Gastroesophageal sphincter (tissue), 4 donors: Measurements from ENCODE around the gene GNG10. TPM values are rescaled to one million over a fixed set of nuclear protein-coding genes. Genes with fewer than 3 reads are reported as not detected.

Experiments
- ATAC-seq: fragments of 150-250 bp; one replicate; pipeline ENCODE4 v1.9.1; 2016; ENCODE audit warnings: mild to moderate bottlenecking, moderate library complexity
- H3K27ac ChIP-seq, 4 donors: fragments of 200-600 bp; sonication (generic) in 3 of 4; 1 replicate in 3 of 4; 2 replicates in 1 of 4; pipeline ENCODE4 v1.5.1; 2016 to 2019
- H3K27me3 ChIP-seq: fragments of 200-600 bp; sonication (generic); one replicate; pipeline ENCODE4 v1.5.1; 2019
- H3K36me3 ChIP-seq, 2 donors: fragments of 200-600 bp; sonication (generic); one replicate each; pipeline ENCODE4 v1.5.1; 2019; ENCODE audit warnings: control low read depth in 1 of 2
- H3K4me1 ChIP-seq, 3 donors: fragments of 200-600 bp; sonication (generic); 1 replicate in 2 of 3; 2 replicates in 1 of 3; pipeline ENCODE4 v1.5.1; 2016 to 2019; ENCODE audit warnings: control low read depth in 2 of 3
- H3K4me3 ChIP-seq, 2 donors: fragments of 200-600 bp; sonication (generic); one replicate each; pipeline ENCODE4 v1.5.1; 2019; ENCODE audit warnings: mild to moderate bottlenecking in 1 of 2, moderate library complexity in 1 of 2
- H3K9me3 ChIP-seq, 3 donors: fragments of 200-600 bp; sonication (generic); one replicate each; pipeline ENCODE4 v1.5.1; 2017 to 2019; ENCODE audit warnings: control low read depth in 2 of 3
- CTCF ChIP-seq, 4 experiments: fragments of 200-600 bp in 2 of 4; fragments of 450-650 bp in 2 of 4; sonication (generic) in 1 of 4; IDR thresholded peaks; one replicate each; pipeline ENCODE4 v1.5.1; 2017 to 2019; ENCODE audit warnings: antibody characterized with exemption in 4 of 4, mild to moderate bottlenecking in 2 of 4, moderate library complexity in 2 of 4
- EP300 ChIP-seq: sonication (generic); formaldehyde crosslinking; IDR thresholded peaks from one replicate; pipeline ENCODE4 v1.6.1; 2017; ENCODE audit warnings: antibody characterized with exemption, mild to moderate bottlenecking
- POLR2A ChIP-seq, 2 donors: fragments of 450-650 bp; IDR thresholded peaks; one replicate each; pipeline ENCODE4 v1.6.1; 2017; ENCODE audit warnings: antibody characterized with exemption in 2 of 2, mild to moderate bottlenecking in 2 of 2, moderate library complexity in 1 of 2
- POLR2AphosphoS5 ChIP-seq: sonication (generic); formaldehyde crosslinking; IDR thresholded peaks from one replicate; pipeline ENCODE4 v1.6.1; 2017; ENCODE audit warnings: antibody characterized with exemption
- WGBS, 2 donors: methylation state at CpG; one replicate each; pipeline ENCODE4 v1.1.5; 2018; ENCODE audit warnings: low coverage in 1 of 2; 5-methylcytosine and 5-hydroxymethylcytosine counted together
- total RNA-seq, 4 donors: library from RNA; depleted of rRNA; stranded (reverse); fragments of >200 nt; gene quantifications; one replicate each; pipeline ENCODE4 v1.1.0, GENCODE V29; 2016

The GNG10 gene
- total RNA-seq, 4 donors from 2014 or later: 41.4 to 96.4 (median 82.0) TPM

- TF ChIP-seq EP300 (no peak), POLR2A (IDR thresholded peaks at IDR 0.05) (no peak), CTCF (IDR thresholded peaks at IDR 0.05) (no peak), POLR2AphosphoS5 (no peak)
- no peaks in the 10 kb centered on the region for H3K27me3 ChIP-seq
- peaks cover 9 to 32% (median 10%) of the 10 kb centered on the region in 3 donors for H3K4me1 ChIP-seq
- no peak for ATAC-seq
- 44 to 86% methylated on average over 1 of the region's 1 CpG for WGBS, 2 donors
- H3K36me3 ChIP-seq: no peaks in the 10 kb centered on the region
- H3K9me3 ChIP-seq: no peaks in the 10 kb centered on the region
- no peak overlapping the region for H3K27ac ChIP-seq
- no peak overlapping the region for H3K4me3 ChIP-seq
Observed at GRCh38 chr9:111634860-111635259, 26.5 kb upstream of the GNG10 start.

GRCh38 chr9:111637421-111637950 is 23.9 kb upstream of the GNG10 start:
- H3K27ac ChIP-seq: no peak overlapping the region

GRCh38 chr9:111644195-111644772 is 17.1 kb upstream of the GNG10 start:
- no peaks in the 10 kb centered on the region for H3K9me3 ChIP-seq
- WGBS, 2 donors: 84 to 90% methylated on average over 8 of the region's 8 CpGs
- peaks cover 0 to 25% of the 10 kb centered on the region in 2 donors for H3K36me3 ChIP-seq
- no peak for ATAC-seq
- no peak overlapping the region for H3K27ac ChIP-seq
- H3K4me1 ChIP-seq: no peaks in the 10 kb centered on the region
- H3K27me3 ChIP-seq: no peaks in the 10 kb centered on the region
- TF ChIP-seq POLR2A (IDR thresholded peaks at IDR 0.05): no peak
- TF ChIP-seq CTCF (IDR thresholded peaks at IDR 0.05): no peak
- no peak for TF ChIP-seq EP300
- TF ChIP-seq POLR2AphosphoS5: no peak
- H3K4me3 ChIP-seq: no peak overlapping the region

More at GRCh38 chr9:111637421-111637950, 23.9 kb upstream of the GNG10 start:
- Histone ChIP-seq H3K4me1 (peaks cover 4 to 18% (median 6%) of the 10 kb centered on the region in 3 donors), H3K4me3 (no peak overlapping the region), H3K36me3 (peaks cover 0 to 3% of the 10 kb centered on the region in 2 donors), H3K9me3 (no peaks in the 10 kb centered on the region), H3K27me3 (no peaks in the 10 kb centered on the region)
- 81 to 86% methylated on average over 3 to 6 of the region's 6 CpGs for WGBS, 2 donors
- ATAC-seq: no peak
- no peak for TF ChIP-seq EP300
- TF ChIP-seq CTCF (IDR thresholded peaks at IDR 0.05): no peak
- TF ChIP-seq POLR2A (IDR thresholded peaks at IDR 0.05): no peak
- TF ChIP-seq POLR2AphosphoS5: no peak

GRCh38 chr9:111645806-111646205 is 15.6 kb upstream of the GNG10 start:
- Histone ChIP-seq H3K9me3 (no peaks in the 10 kb centered on the region), H3K4me1 (no peaks in the 10 kb centered on the region), H3K36me3 (peaks cover 0 to 34% of the 10 kb centered on the region in 2 donors), H3K4me3 (no peak overlapping the region), H3K27ac (no peak overlapping the region), H3K27me3 (no peaks in the 10 kb centered on the region)
- 90 to 100% methylated on average over 1 of the region's 1 CpG for WGBS, 2 donors
- no peak for ATAC-seq
- no peak for TF ChIP-seq EP300
- TF ChIP-seq POLR2AphosphoS5: no peak
- no peak for TF ChIP-seq CTCF (IDR thresholded peaks at IDR 0.05)
- no peak for TF ChIP-seq POLR2A (IDR thresholded peaks at IDR 0.05)

- no peaks in the 10 kb centered on the region for H3K27me3 ChIP-seq
- no peak overlapping the region for H3K4me3 ChIP-seq
- no peak overlapping the region for H3K27ac ChIP-seq
- no peak for ATAC-seq
- 78 to 84% methylated on average over 2 of the region's 2 CpGs for WGBS, 2 donors
- no peak for TF ChIP-seq POLR2AphosphoS5
- no peak for TF ChIP-seq CTCF (IDR thresholded peaks at IDR 0.05)
- no peak for TF ChIP-seq EP300
- no peak for TF ChIP-seq POLR2A (IDR thresholded peaks at IDR 0.05)
- H3K36me3 ChIP-seq: peaks cover 0 to 33% of the 10 kb centered on the region in 2 donors
- H3K4me1 ChIP-seq: no peaks in the 10 kb centered on the region
- no peaks in the 10 kb centered on the region for H3K9me3 ChIP-seq
Observed at GRCh38 chr9:111646417-111646816, 15.0 kb upstream of the GNG10 start.
